NCI-H345 treated with DMSO at 0.1 percent for 48 hours (cell line): ENCODE measurements around the gene OR14I1.
"Not testable (repeated sequence)": the region's sequence is repeated elsewhere in the genome, so short reads cannot be mapped to it uniquely, and the experiment has no call there.

Source experiments
- DNase-seq: peaks from one replicate; lab custom pipeline; 2025; ENCODE audit not compliant: unreplicated experiment; lab: John Stamatoyannopoulos, UW

The OR14I1 gene

DNA sequence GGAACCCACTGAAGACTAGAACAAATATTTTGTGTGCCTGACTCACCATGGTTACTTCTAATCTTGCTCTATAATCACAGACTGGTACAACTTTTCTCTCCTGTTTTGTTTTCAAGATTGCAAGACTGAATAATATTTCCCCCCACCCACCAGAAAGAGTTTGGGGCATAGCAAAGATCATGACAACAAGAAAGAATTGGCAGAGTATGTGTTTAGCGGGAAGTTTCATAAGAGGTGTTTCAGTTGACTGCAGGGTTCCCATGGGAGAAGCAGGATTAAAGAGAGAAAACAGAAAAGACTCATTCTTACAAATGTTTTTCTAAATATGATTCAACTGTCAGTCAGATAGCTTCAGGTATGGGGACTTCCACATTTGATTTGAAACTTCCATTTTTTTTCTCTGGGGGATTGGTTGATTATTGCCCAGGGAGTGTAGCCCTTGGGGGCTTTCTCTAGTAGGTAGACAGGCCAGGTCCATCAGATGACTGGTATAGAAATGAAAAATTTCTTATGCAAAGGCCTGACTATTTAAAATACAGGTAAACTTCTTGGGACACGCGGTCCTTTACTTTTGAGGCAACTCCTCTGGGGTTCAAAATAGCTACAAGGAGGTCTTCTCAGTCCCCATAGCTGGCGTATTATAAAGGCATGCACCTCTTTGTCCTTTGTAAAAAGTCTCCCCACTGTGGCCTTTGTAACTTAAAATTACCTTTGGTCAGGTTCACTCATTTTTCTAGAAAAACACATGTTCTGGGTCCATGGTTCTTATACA lies 13.9 kb downstream of the OR14I1 start:
- no peak for DNase-seq

- no peak for DNase-seq
Observed at GRCh38 chr1:248686815-248687214, 15.8 kb downstream of the OR14I1 start.

- DNase-seq, result no peak
Observed at GRCh38 chr1:248681651-248682050, 20.9 kb downstream of the OR14I1 start.

DNA sequence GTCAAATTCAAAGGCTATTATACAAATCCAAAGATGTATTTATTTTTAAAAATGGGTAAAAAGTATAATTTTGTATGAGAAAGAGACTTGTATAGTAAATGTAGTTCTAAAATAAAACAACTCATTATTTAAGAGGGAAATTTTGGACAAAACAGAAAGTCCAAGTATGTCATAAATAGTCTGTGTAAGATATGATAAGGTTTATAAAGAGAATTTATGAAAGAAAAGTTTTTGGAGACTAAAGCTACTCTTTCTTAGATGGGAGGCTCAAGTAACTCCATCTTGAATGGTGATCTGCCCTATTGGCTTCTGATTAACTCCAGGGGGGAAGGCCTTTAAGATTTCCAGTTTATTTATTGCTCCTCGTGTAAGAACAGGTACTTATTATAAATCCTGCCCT lies 32.6 kb downstream of the OR14I1 start:
- no peak for DNase-seq

DNA sequence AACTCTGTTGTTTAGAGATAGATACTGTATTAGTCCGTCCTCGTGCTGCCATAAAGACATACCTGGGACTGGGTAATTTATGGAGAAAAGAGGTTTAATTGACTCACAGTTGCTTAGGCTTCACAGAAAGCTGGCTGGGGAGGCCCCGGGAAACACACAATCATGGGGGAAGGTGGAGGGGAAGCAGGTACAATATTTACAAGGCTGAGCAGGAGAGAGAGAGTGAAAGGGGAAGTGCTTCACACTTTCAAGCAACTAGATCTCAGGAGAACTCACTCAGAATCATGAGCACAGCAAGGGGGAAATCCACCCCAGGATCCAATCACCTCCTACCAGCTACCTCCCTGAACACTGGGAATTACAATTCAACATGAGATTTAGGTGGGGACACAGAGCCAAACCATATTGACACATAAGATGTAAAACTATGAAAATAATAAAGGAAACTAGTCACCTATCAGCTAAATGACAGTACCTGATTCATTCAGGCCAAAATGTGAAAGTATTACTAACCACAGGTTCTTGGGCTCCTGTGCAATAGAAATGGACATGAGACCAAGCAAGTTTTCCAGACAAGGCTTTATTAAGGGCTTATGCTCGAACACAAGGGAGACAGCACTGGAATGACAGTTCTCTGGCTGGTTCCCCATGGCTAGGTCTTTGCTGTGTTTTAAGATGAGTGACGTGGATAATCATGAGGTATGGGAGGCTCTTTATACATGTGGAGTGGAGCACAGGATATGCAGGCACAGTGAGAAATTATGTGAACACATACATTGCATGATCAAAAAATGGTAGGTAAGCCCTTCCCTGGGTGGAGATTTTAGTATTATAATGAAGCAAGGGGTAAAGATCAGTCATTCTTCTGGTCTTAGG lies 38.9 kb downstream of the OR14I1 start:
- DNase-seq, result not testable (repeated sequence)

GRCh38 chr1:248656797-248657196 lies 45.8 kb downstream of the OR14I1 start:
- not testable (repeated sequence) for DNase-seq

DNA sequence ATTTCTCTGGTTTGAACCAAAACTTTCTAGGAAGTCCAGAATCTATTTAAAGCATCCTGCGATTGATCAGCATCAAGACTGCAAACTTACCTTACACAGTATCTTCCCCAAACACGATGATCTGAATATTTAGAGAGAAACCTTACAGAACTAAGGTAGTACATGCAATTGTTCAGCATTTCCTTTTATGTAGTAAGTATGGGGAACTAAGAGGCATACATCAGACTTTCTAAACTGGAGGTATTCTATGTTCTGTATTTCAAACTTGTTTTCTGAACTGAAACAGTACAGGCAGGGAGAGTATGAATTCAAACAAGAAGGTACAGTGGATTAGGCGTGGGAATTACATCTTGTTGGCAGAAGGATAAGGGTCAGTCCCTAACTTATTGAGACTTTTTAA lies 47.2 kb downstream of the OR14I1 start, which contains the start of gene OR2T27:
Gene OR2T27 (minus strand): TSS at position 175 of the 400 bp plus-strand sequence. CDS start 4,644 bp downstream, outside the sequence.
- DNase-seq, result not testable (repeated sequence)
